ENCODE measurements around the gene CLIC3.

Gene CLIC3

DNA sequence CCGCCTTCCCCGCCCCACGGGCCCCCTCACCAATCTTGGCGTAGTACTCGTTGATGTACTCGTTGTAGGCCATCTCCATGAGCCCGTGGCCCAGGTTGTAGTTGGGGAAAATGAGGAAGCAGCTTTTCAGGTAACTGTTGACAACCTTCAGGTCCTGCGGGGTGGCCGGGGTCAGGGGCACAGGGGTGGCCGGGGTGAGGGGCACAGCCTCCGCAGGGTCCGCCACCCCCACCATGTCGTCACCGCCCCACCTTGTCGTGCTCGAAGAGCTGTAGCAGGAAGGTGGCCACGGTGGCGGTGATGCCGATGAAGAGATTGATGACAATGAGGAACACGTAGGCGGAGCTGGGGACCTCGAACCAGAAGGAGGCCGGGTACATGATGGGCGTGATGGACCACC, 14.8 kb upstream of the CLIC3 start:
- ATAC-seq = no peak
- no peak for TF ChIP-seq ZFP3 (CRISPR knock-in tag; IDR thresholded peaks at IDR 0.05)
- no peak for TF ChIP-seq ESRRG (CRISPR knock-in tag; IDR thresholded peaks at IDR 0.05)
- TF ChIP-seq RARB (CRISPR knock-in tag; IDR thresholded peaks at IDR 0.05) = no peak
- TF ChIP-seq CREB5 (CRISPR knock-in tag; IDR thresholded peaks at IDR 0.05; ENCODE audit: low read depth) = no peak
- TF ChIP-seq ZNF565 (CRISPR knock-in tag; conservative IDR thresholded peaks at IDR 0.05; ENCODE audit: low read depth) = no peak
- TF ChIP-seq ZC3H10 (CRISPR knock-in tag; IDR thresholded peaks at IDR 0.05) = no peak
- no peak for TF ChIP-seq TOX (CRISPR knock-in tag; IDR thresholded peaks at IDR 0.05; ENCODE audit: borderline replicate concordance)
- TF ChIP-seq, protein P1, sequence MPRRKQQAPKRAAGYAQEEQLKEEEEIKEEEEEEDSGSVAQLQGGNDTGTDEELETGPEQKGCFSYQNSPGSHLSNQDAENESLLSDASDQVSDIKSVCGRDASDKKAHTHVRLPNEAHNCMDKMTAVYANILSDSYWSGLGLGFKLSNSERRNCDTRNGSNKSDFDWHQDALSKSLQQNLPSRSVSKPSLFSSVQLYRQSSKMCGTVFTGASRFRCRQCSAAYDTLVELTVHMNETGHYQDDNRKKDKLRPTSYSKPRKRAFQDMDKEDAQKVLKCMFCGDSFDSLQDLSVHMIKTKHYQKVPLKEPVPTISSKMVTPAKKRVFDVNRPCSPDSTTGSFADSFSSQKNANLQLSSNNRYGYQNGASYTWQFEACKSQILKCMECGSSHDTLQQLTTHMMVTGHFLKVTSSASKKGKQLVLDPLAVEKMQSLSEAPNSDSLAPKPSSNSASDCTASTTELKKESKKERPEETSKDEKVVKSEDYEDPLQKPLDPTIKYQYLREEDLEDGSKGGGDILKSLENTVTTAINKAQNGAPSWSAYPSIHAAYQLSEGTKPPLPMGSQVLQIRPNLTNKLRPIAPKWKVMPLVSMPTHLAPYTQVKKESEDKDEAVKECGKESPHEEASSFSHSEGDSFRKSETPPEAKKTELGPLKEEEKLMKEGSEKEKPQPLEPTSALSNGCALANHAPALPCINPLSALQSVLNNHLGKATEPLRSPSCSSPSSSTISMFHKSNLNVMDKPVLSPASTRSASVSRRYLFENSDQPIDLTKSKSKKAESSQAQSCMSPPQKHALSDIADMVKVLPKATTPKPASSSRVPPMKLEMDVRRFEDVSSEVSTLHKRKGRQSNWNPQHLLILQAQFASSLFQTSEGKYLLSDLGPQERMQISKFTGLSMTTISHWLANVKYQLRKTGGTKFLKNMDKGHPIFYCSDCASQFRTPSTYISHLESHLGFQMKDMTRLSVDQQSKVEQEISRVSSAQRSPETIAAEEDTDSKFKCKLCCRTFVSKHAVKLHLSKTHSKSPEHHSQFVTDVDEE (CRISPR knock-in tag; IDR thresholded peaks at IDR 0.05) = no peak
- no peak for TF ChIP-seq CSDC2 (CRISPR knock-in tag; IDR thresholded peaks at IDR 0.05)
- TF ChIP-seq OSR1 (CRISPR knock-in tag; IDR thresholded peaks at IDR 0.05) = no peak
- no peak for TF ChIP-seq TCF4 (CRISPR knock-in tag; IDR thresholded peaks at IDR 0.05; ENCODE audit: borderline replicate concordance)
- TF ChIP-seq, protein P2, sequence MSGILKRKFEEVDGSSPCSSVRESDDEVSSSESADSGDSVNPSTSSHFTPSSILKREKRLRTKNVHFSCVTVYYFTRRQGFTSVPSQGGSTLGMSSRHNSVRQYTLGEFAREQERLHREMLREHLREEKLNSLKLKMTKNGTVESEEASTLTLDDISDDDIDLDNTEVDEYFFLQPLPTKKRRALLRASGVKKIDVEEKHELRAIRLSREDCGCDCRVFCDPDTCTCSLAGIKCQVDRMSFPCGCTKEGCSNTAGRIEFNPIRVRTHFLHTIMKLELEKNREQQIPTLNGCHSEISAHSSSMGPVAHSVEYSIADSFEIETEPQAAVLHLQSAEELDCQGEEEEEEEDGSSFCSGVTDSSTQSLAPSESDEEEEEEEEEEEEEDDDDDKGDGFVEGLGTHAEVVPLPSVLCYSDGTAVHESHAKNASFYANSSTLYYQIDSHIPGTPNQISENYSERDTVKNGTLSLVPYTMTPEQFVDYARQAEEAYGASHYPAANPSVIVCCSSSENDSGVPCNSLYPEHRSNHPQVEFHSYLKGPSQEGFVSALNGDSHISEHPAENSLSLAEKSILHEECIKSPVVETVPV (CRISPR knock-in tag; IDR thresholded peaks at IDR 0.05) = no peak
- TF ChIP-seq PATZ1 (CRISPR knock-in tag; IDR thresholded peaks at IDR 0.05; ENCODE audit: borderline replicate concordance) = no peak
- TF ChIP-seq, protein P3, sequence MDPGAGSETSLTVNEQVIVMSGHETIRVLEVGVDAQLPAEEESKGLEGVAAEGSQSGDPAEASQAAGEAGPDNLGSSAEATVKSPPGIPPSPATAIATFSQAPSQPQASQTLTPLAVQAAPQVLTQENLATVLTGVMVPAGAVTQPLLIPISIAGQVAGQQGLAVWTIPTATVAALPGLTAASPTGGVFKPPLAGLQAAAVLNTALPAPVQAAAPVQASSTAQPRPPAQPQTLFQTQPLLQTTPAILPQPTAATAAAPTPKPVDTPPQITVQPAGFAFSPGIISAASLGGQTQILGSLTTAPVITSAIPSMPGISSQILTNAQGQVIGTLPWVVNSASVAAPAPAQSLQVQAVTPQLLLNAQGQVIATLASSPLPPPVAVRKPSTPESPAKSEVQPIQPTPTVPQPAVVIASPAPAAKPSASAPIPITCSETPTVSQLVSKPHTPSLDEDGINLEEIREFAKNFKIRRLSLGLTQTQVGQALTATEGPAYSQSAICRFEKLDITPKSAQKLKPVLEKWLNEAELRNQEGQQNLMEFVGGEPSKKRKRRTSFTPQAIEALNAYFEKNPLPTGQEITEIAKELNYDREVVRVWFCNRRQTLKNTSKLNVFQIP (CRISPR knock-in tag; IDR thresholded peaks at IDR 0.05; ENCODE audit: borderline replicate concordance, low read depth) = no peak
- TF ChIP-seq BACH2 (CRISPR knock-in tag; IDR thresholded peaks at IDR 0.05; ENCODE audit: borderline replicate concordance) = no peak
- no peak for TF ChIP-seq ZNF70 (CRISPR knock-in tag; IDR thresholded peaks at IDR 0.05)

DNA sequence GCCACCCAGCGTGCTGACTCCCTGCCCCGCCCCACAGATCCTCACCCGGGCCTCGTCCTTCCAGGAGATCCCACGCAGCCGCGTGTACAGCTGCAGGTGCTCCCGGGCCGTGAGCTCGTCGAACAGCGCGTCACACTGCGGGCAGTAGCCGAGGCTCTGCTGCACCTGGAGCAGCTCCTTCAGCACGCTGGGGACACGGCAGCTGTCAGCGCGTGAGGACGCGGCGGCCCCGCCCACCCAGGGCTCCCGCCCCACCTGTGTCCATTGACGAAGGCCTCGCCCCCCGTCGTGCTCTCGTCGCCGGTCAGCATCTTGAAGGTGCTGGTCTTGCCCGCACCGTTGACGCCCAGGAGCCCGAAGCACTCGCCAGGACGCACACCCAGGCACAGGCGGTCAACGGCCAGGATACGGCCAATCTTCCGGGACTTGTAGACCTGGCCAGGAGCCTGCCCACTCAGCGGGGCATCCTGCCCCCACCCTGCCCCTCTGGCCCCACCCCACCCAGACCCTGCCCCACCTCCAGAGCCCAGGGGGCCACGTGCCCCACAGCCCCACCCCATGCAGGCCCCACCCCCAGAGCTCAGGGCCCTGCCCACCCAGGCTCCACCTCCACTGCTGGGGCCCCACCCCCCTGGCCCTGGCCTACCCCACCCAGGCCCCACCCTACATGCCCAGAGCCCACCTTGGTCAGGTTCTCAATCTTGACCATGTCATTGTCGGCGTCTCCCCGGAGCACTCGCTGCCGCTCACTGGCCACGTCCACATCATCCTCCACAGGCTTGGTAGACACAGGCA, 13.8 kb upstream of the CLIC3 start:
- TF ChIP-seq TCF4 (CRISPR knock-in tag; IDR thresholded peaks at IDR 0.05; ENCODE audit: borderline replicate concordance) (no peak), CREB5 (CRISPR knock-in tag; IDR thresholded peaks at IDR 0.05; ENCODE audit: low read depth) (no peak), OSR1 (CRISPR knock-in tag; IDR thresholded peaks at IDR 0.05) (no peak)
- ATAC-seq = no peak

DNA sequence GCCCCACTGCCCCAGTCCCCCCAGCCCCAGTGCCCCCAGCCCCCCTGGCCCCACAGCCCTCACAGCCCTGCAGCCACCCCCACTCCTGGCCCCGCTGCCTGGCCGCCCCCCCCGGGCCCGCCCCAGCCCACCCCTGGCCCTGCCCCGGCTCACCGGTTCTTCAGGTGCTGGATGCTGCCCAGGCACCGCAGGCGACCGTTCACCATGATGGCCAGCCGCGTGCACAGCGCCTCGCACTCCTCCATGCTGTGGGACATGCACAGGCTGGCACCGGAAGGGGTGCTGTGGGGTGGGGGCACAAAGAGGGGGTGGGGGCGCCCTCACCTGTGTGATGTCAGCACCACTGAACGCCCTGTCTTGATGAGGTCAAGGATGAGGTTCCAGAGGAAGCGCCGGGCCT, 12.8 kb upstream of the CLIC3 start:
- ATAC-seq = no peak
- TF ChIP-seq ESRRG (CRISPR knock-in tag; IDR thresholded peaks at IDR 0.05) = no peak
- TF ChIP-seq CREB5 (CRISPR knock-in tag; IDR thresholded peaks at IDR 0.05; ENCODE audit: low read depth) = no peak
- TF ChIP-seq ZFP3 (CRISPR knock-in tag; IDR thresholded peaks at IDR 0.05) = no peak
- TF ChIP-seq ARNTL (CRISPR knock-in tag; IDR thresholded peaks at IDR 0.05; ENCODE audit: borderline replicate concordance, low read depth) = no peak
- TF ChIP-seq GLIS3 (CRISPR knock-in tag; IDR thresholded peaks at IDR 0.05) = no peak
- no peak for TF ChIP-seq TCF4 (CRISPR knock-in tag; IDR thresholded peaks at IDR 0.05; ENCODE audit: borderline replicate concordance)
- no peak for TF ChIP-seq ZC3H10 (CRISPR knock-in tag; IDR thresholded peaks at IDR 0.05)
- TF ChIP-seq OSR1 (CRISPR knock-in tag; IDR thresholded peaks at IDR 0.05) = no peak
- TF ChIP-seq ZNF70 (CRISPR knock-in tag; IDR thresholded peaks at IDR 0.05) = no peak
- no peak for TF ChIP-seq RARB (CRISPR knock-in tag; IDR thresholded peaks at IDR 0.05)
- TF ChIP-seq SNAI2 (CRISPR knock-in tag; IDR thresholded peaks at IDR 0.05) = no peak
- TF ChIP-seq, protein P3 (CRISPR knock-in tag; IDR thresholded peaks at IDR 0.05; ENCODE audit: borderline replicate concordance, low read depth) = no peak
- no peak for TF ChIP-seq ZNF565 (CRISPR knock-in tag; conservative IDR thresholded peaks at IDR 0.05; ENCODE audit: low read depth)
- no peak for TF ChIP-seq CSDC2 (CRISPR knock-in tag; IDR thresholded peaks at IDR 0.05)
